Keratinocyte (primary cell): ENCODE results near the gene MTOR. TPM values are rescaled to one million over a fixed set of nuclear protein-coding genes. Genes with fewer than 3 reads are reported as not detected.

Experiments used
- DNase-seq: peaks from one replicate; pipeline ENCODE4 v3.0.0-alpha.2; 2011; ENCODE audit warnings: low read depth, missing footprints, low spot score
- FAIRE-seq: peaks from 2 replicates; lab custom pipeline; 2011; peaks lifted over from hg19 to GRCh38; lab: Jason Lieb, UNC
- H2AFZ ChIP-seq: 2 replicates; pipeline ENCODE4 v1.6.0; 2012; ENCODE audit warnings: low read length, control low read depth, inconsistent platforms; ENCODE audit not compliant: control insufficient read depth
- H3K27ac ChIP-seq: 2 replicates; pipeline ENCODE4 v1.5.1; 2011; ENCODE audit warnings: low read length; ENCODE audit not compliant: control insufficient read depth, insufficient read depth
- H3K27me3 ChIP-seq: 3 replicates; pipeline ENCODE4 v1.6.0; 2011; ENCODE audit warnings: low read length; ENCODE audit not compliant: control insufficient read depth, insufficient read depth; ENCODE audit errors: extremely low read depth
- H3K36me3 ChIP-seq, 2 experiments: 2 replicates in 1 of 2; 3 replicates in 1 of 2; pipeline ENCODE4 v1.5.1; 2011; ENCODE audit warnings: low read length in 2 of 2, mild to moderate bottlenecking in 1 of 2; ENCODE audit not compliant: control insufficient read depth in 2 of 2, insufficient read depth in 2 of 2; ENCODE audit errors: extremely low read depth in 1 of 2
- H3K4me1 ChIP-seq: 3 replicates; pipeline ENCODE4 v1.5.1; 2011; ENCODE audit warnings: low read length; ENCODE audit not compliant: control insufficient read depth, insufficient read depth; ENCODE audit errors: extremely low read depth
- H3K4me2 ChIP-seq: 3 replicates; pipeline ENCODE4 v1.6.0; 2011; ENCODE audit warnings: low read depth, low read length; ENCODE audit not compliant: control insufficient read depth, insufficient read depth; ENCODE audit errors: extremely low read depth
- H3K4me3 ChIP-seq, 3 experiments: fragments of 200-600 bp in 1 of 3; sonication (generic) in 1 of 3; 2 replicates in 2 of 3; 3 replicates in 1 of 3; pipeline ENCODE4 v1.5.1; 2011 to 2016; ENCODE audit warnings: low read length in 3 of 3, mild to moderate bottlenecking in 3 of 3, control low read depth in 2 of 3, inconsistent platforms in 1 of 3, low read depth in 1 of 3, mixed read lengths in 1 of 3, mixed run types in 1 of 3, moderate library complexity in 1 of 3; ENCODE audit not compliant: control insufficient read depth in 2 of 3, insufficient read depth in 2 of 3; ENCODE audit errors: extremely low read depth in 1 of 3
- H3K79me2 ChIP-seq: 2 replicates; pipeline ENCODE4 v1.6.0; 2012; ENCODE audit warnings: low read length; ENCODE audit not compliant: control insufficient read depth, insufficient read depth
- H3K9ac ChIP-seq: 3 replicates; pipeline ENCODE4 v1.6.0; 2011; ENCODE audit warnings: low read length; ENCODE audit not compliant: control insufficient read depth, insufficient read depth; ENCODE audit errors: extremely low read depth
- H3K9me1 ChIP-seq: 3 replicates; pipeline ENCODE4 v1.6.0; 2011; ENCODE audit warnings: low read length; ENCODE audit not compliant: control insufficient read depth, insufficient read depth; ENCODE audit errors: extremely low read depth
- H3K9me3 ChIP-seq: 2 replicates; pipeline ENCODE4 v1.5.1; 2012; ENCODE audit warnings: low read depth, low read length; ENCODE audit not compliant: control insufficient read depth
- H4K20me1 ChIP-seq: 3 replicates; pipeline ENCODE4 v1.6.0; 2011; ENCODE audit warnings: low read length; ENCODE audit not compliant: control insufficient read depth, insufficient read depth; ENCODE audit errors: extremely low read depth
- EZH2 ChIP-seq: IDR thresholded peaks from one replicate; pipeline ENCODE4 v1.6.1; 2012; ENCODE audit warnings: inconsistent platforms, mild to moderate bottlenecking, low read length, moderate library complexity
- dilution Hi-C: fragments of 300-500 bp; cut with MboI; formaldehyde crosslinking; loops from one replicate; pipeline ENCODE4 v1.7.0; 2020; ENCODE audit warnings: low sequenced_read_pairs; ENCODE audit not compliant: extremely low pct_ligation_motif_present
- polyA plus RNA-seq, 5 experiments: library from polyadenylated mRNA; depleted of rRNA in 3 of 5; stranded (reverse) in 3 of 5; stranded (forward) in 1 of 5; unstranded in 1 of 5; fragments of >200 nt; gene quantifications; 1 replicate in 1 of 5; 2 replicates in 3 of 5; 3 replicates in 1 of 5; pipeline versions ENCODE4 v1.2.1 to v1.2.3, GENCODE V29; 2011 to 2012; ENCODE audit warnings: missing spikeins in 2 of 5, low read depth in 1 of 5, low replicate concordance in 1 of 5
- TF ChIP-seq, protein P1 (sequence below), 3 experiments: IDR thresholded peaks in 1 of 3; conservative IDR thresholded peaks in 1 of 3; optimal IDR thresholded peaks in 1 of 3; 2 replicates in 2 of 3; 3 replicates in 1 of 3; pipeline versions ENCODE3 to v1.5.1; 2011; ENCODE audit warnings: low read length in 3 of 3, mild to moderate bottlenecking in 3 of 3, moderate library complexity in 2 of 3, control low read depth in 1 of 3, inconsistent platforms in 1 of 3; ENCODE audit not compliant: insufficient read depth in 2 of 3; ENCODE audit errors: extremely low read depth in 1 of 3

The MTOR gene
- polyA plus RNA-seq, 1 donor (not counting 4 experiments of a cell fraction or from before 2014, with no cell fraction given) = 31.5 TPM

DNA sequence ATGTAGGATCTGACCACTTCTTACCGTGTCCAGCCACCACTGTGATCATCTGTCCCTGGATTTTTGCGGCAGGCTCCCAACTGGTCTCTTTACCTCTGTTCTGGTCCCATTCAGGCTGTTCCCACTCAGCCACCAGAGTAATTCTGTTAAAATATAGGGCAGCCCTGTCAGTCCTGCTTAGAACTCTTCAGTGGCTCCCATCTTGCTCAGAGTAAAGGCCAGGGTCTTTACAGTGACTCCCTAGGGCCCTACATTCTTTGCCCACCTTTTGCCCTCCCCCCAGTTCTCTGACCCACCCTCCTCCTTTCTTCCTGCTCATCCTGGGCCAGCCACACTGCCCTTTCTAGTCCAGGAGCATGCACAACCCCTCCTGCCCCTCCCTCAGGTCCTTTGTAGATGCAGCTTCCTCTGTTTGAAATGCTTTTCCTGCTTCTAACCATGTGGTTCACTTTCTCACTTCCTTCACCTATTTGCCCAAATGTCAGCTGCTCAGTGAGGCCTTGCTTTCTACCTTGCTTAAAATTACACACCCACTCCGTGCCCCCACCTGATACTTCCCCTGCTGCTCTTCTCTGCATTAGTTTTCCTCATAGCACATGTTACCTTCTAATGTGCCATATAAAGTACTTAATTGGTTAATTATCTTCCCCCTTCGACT lies 18.5 kb upstream of the MTOR start:
- DNase-seq (no peak), FAIRE-seq (no peak)
- Histone ChIP-seq H3K4me1 (peaks cover 2% of the 10 kb centered on the region), H3K36me3 (peaks cover under 1 to 7% of the 10 kb centered on the region in 2 experiments), H3K27me3 (no peaks in the 10 kb centered on the region), H3K27ac (no peak overlapping the region), H3K4me3 (no peak overlapping the region), H3K9me3 (no peaks in the 10 kb centered on the region), H2AFZ (no peak overlapping the region), H3K9ac (no peak overlapping the region), H3K79me2 (peaks cover 7% of the 10 kb centered on the region), H3K4me2 (no peak overlapping the region), H3K9me1 (no peaks in the 10 kb centered on the region), H4K20me1 (peaks cover 9% of the 10 kb centered on the region)
- TF ChIP-seq, protein P1, sequence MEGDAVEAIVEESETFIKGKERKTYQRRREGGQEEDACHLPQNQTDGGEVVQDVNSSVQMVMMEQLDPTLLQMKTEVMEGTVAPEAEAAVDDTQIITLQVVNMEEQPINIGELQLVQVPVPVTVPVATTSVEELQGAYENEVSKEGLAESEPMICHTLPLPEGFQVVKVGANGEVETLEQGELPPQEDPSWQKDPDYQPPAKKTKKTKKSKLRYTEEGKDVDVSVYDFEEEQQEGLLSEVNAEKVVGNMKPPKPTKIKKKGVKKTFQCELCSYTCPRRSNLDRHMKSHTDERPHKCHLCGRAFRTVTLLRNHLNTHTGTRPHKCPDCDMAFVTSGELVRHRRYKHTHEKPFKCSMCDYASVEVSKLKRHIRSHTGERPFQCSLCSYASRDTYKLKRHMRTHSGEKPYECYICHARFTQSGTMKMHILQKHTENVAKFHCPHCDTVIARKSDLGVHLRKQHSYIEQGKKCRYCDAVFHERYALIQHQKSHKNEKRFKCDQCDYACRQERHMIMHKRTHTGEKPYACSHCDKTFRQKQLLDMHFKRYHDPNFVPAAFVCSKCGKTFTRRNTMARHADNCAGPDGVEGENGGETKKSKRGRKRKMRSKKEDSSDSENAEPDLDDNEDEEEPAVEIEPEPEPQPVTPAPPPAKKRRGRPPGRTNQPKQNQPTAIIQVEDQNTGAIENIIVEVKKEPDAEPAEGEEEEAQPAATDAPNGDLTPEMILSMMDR (optimal IDR thresholded peaks at IDR 0.05 in 1 of 3, IDR thresholded peaks at IDR 0.05 in 1 of 3, conservative IDR thresholded peaks at IDR 0.05 in 1 of 3; ENCODE audit: extremely low read depth in 1 of 3, insufficient read depth in 2 of 3, low read length in 3 of 3) = no peak
- no peak for TF ChIP-seq EZH2
- dilution Hi-C loops = no loop called here

DNA sequence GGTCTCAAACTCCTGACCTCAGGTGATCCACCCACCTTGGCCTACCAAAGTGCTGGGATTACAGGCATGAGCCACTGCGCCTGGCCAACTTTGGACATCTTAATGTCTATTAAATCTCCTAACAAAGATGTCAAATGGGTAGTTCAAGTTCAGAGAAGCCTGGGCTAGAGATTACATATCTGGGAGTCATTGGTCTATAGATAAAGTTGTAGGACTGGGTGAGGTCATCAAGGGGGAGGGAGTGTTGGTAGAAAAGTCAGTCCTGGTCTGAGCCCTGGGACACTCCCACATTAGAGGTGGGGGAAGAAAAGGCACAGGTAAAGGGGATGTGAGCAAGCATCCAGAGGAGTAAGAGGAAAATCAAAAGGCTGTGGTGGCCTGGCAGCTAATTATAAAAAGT lies 17.3 kb upstream of the MTOR start:
- H3K4me3 ChIP-seq = no peak overlapping the region
- no peak for FAIRE-seq
- no peak overlapping the region for H2AFZ ChIP-seq
- no peak overlapping the region for H3K27ac ChIP-seq
- peaks cover 6% of the 10 kb centered on the region for H3K4me1 ChIP-seq
- H3K27me3 ChIP-seq = no peaks in the 10 kb centered on the region
- H3K4me2 ChIP-seq = no peak overlapping the region
- TF ChIP-seq, protein P1 (optimal IDR thresholded peaks at IDR 0.05 in 1 of 3, IDR thresholded peaks at IDR 0.05 in 1 of 3, conservative IDR thresholded peaks at IDR 0.05 in 1 of 3; ENCODE audit: extremely low read depth in 1 of 3, insufficient read depth in 2 of 3, low read length in 3 of 3) = no peak
- TF ChIP-seq EZH2 = no peak
- no peaks in the 10 kb centered on the region for H3K9me1 ChIP-seq
- no peak for DNase-seq
- peaks cover 6% of the 10 kb centered on the region for H4K20me1 ChIP-seq
- H3K36me3 ChIP-seq = no peaks in the 10 kb centered on the region
- H3K9ac ChIP-seq = no peak overlapping the region
- H3K79me2 ChIP-seq = peaks cover 19% of the 10 kb centered on the region
- no peaks in the 10 kb centered on the region for H3K9me3 ChIP-seq
- dilution Hi-C loops = no loop called here
